H1 (cell line): ENCODE results near the gene ASPA. TPM values are rescaled to one million over a fixed set of nuclear protein-coding genes. Genes with fewer than 3 reads are reported as not detected.

Experiments used
- CTCF ChIA-PET: fragments of 300-600 bp; sonication (Branson Sonifier 250); formaldehyde crosslinking; loops from one replicate; lab custom pipeline; 2021; ENCODE audit not compliant: partially characterized antibody; lab: Charles Lee
- POLR2A ChIA-PET: fragments of 300-600 bp; sonication (Branson Sonifier 250); formaldehyde crosslinking; loops from one replicate; lab custom pipeline; 2021; ENCODE audit warnings: inconsistent platforms; ENCODE audit not compliant: partially characterized antibody; lab: Charles Lee
- DNase-seq, 2 experiments: peaks; one replicate each; pipeline versions ENCODE4 v3.0.0 to v3.0.0-alpha.2; 2010 to 2022; ENCODE audit warnings: low spot score in 2 of 2, low read depth in 1 of 2, mixed read lengths in 1 of 2
- FAIRE-seq: peaks from 2 replicates; lab custom pipeline; 2011; peaks lifted over from hg19 to GRCh38; lab: Jason Lieb, UNC
- H2AFZ ChIP-seq: 2 replicates; pipeline ENCODE4 v1.8.1; 2012; ENCODE audit warnings: low read length, inconsistent platforms
- H2AK5ac ChIP-seq: 2 replicates; pipeline ENCODE4 v1.6.1; 2013; ENCODE audit warnings: low read depth, low read length
- H2BK120ac ChIP-seq: replicated peaks from 2 replicates; pipeline ENCODE3; 2013; ENCODE audit warnings: low read depth, low read length, inconsistent platforms
- H2BK12ac ChIP-seq: 2 replicates; pipeline ENCODE4 v1.6.1; 2013; ENCODE audit warnings: low read depth, low read length
- H2BK15ac ChIP-seq: 2 replicates; pipeline ENCODE4 v1.6.1; 2013; ENCODE audit warnings: low read length
- H2BK20ac ChIP-seq: 2 replicates; pipeline ENCODE4 v1.6.1; 2013; ENCODE audit warnings: low read length
- H2BK5ac ChIP-seq: 2 replicates; pipeline ENCODE4 v1.6.1; 2013; ENCODE audit warnings: low read depth, low read length
- H3K14ac ChIP-seq: 2 replicates; pipeline ENCODE4 v1.6.1; 2013; ENCODE audit warnings: inconsistent platforms; ENCODE audit not compliant: insufficient read length
- H3K18ac ChIP-seq: 2 replicates; pipeline ENCODE4 v1.6.1; 2013; ENCODE audit warnings: low read length; ENCODE audit errors: extremely low read depth
- H3K23ac ChIP-seq: 2 replicates; pipeline ENCODE4 v1.6.1; 2013; ENCODE audit warnings: inconsistent platforms; ENCODE audit not compliant: insufficient read length
- H3K23me2 ChIP-seq: 2 replicates; pipeline ENCODE4 v1.6.1; 2013; ENCODE audit warnings: low read depth, low read length
- H3K27ac ChIP-seq: 2 replicates; pipeline ENCODE4 v1.6.1; 2011; ENCODE audit warnings: low read depth, low read length, inconsistent platforms
- H3K27me3 ChIP-seq, 4 experiments: replicated peaks in 1 of 4; 1 replicate in 1 of 4; 2 replicates in 3 of 4; pipeline versions ENCODE4 v1.6.1 to v1.8.1; 2011 to 2013; ENCODE audit warnings: low read length in 3 of 4, mild to moderate bottlenecking in 3 of 4, inconsistent platforms in 2 of 4, mixed read lengths in 2 of 4, moderate library complexity in 1 of 4; ENCODE audit not compliant: control insufficient read depth in 3 of 4, insufficient read depth in 3 of 4; ENCODE audit errors: extremely low read depth in 1 of 4
- H3K36me3 ChIP-seq, 4 experiments: 2 replicates each; pipeline versions ENCODE4 v1.6.1 to v1.8.1; 2011 to 2013; ENCODE audit warnings: mild to moderate bottlenecking in 4 of 4, low read length in 3 of 4, moderate library complexity in 2 of 4, control low read depth in 1 of 4, inconsistent platforms in 1 of 4; ENCODE audit not compliant: insufficient read depth in 4 of 4, control insufficient read depth in 2 of 4
- H3K4ac ChIP-seq: replicated peaks from 2 replicates; pipeline ENCODE3; 2013; ENCODE audit warnings: low read length, low read depth, mixed read lengths, inconsistent platforms; ENCODE audit not compliant: insufficient read length
- H3K4me1 ChIP-seq, 4 experiments: replicated peaks in 1 of 4; 1 replicate in 1 of 4; 2 replicates in 3 of 4; pipeline versions ENCODE4 v1.6.1 to v1.8.1; 2011 to 2013; ENCODE audit warnings: low read length in 3 of 4, inconsistent platforms in 2 of 4, mixed read lengths in 1 of 4; ENCODE audit not compliant: insufficient read depth in 4 of 4, control insufficient read depth in 3 of 4
- H3K4me2 ChIP-seq, 2 experiments: 2 replicates each; pipeline versions ENCODE4 v1.6.1 to v1.8.1; 2011 to 2013; ENCODE audit warnings: low read depth in 2 of 2, low read length in 2 of 2, control low read depth in 1 of 2, inconsistent platforms in 1 of 2, mild to moderate bottlenecking in 1 of 2; ENCODE audit not compliant: insufficient read depth in 1 of 2
- H3K4me3 ChIP-seq, 4 experiments: fragments of 200-600, 300-600 bp in 1 of 4; sonication (generic), shearing (Covaris generic), sonication (Bioruptor Twin) in 1 of 4; 2 replicates each; pipeline versions ENCODE4 v1.5.1 to v1.8.1; 2011 to 2016; ENCODE audit warnings: low read length in 4 of 4, low read depth in 3 of 4, control low read depth in 2 of 4, inconsistent platforms in 2 of 4, mild to moderate bottlenecking in 2 of 4, mixed read lengths in 1 of 4, moderate library complexity in 1 of 4; ENCODE audit not compliant: insufficient read depth in 2 of 4; ENCODE audit errors: extremely low read depth in 1 of 4
- H3K56ac ChIP-seq: replicated peaks from 2 replicates; pipeline ENCODE3; 2013; ENCODE audit warnings: low read depth, mild to moderate bottlenecking, mixed read lengths, low read length, inconsistent platforms; ENCODE audit not compliant: insufficient read length
- H3K79me1 ChIP-seq: 2 replicates; pipeline ENCODE4 v1.6.1; 2013; ENCODE audit warnings: low read depth, low read length, control low read depth
- H3K79me2 ChIP-seq, 2 experiments: 2 replicates each; pipeline versions ENCODE4 v1.6.1 to v1.8.1; 2012 to 2013; ENCODE audit warnings: low read length in 2 of 2, mild to moderate bottlenecking in 2 of 2, inconsistent platforms in 1 of 2; ENCODE audit not compliant: insufficient read depth in 2 of 2, control insufficient read depth in 1 of 2
- H3K9ac ChIP-seq, 4 experiments: replicated peaks in 1 of 4; 1 replicate in 1 of 4; 2 replicates in 3 of 4; pipeline versions ENCODE4 v1.6.1 to v1.8.1; 2011 to 2013; ENCODE audit warnings: low read depth in 3 of 4, low read length in 3 of 4, control low read depth in 2 of 4, mild to moderate bottlenecking in 2 of 4, moderate library complexity in 2 of 4, inconsistent platforms in 1 of 4; ENCODE audit errors: extremely low read depth in 1 of 4
- H3K9me3 ChIP-seq, 2 experiments: 2 replicates each; pipeline versions ENCODE4 v1.6.1 to v1.8.1; 2012 to 2013; ENCODE audit warnings: mild to moderate bottlenecking in 2 of 2, moderate library complexity in 2 of 2, control low read depth in 1 of 2, inconsistent platforms in 1 of 2, low read depth in 1 of 2, low read length in 1 of 2, mixed read lengths in 1 of 2; ENCODE audit not compliant: insufficient read depth in 2 of 2
- H4K20me1 ChIP-seq, 2 experiments: replicated peaks in 1 of 2; 2 replicates each; pipeline versions ENCODE3 to v1.8.1; 2011 to 2013; ENCODE audit warnings: inconsistent platforms in 2 of 2, low read length in 2 of 2, mild to moderate bottlenecking in 1 of 2; ENCODE audit not compliant: insufficient read depth in 2 of 2, control insufficient read depth in 1 of 2
- H4K5ac ChIP-seq: 2 replicates; pipeline ENCODE4 v1.6.1; 2013; ENCODE audit warnings: low read length, low read depth, mixed read lengths, inconsistent platforms; ENCODE audit not compliant: insufficient read length
- H4K8ac ChIP-seq: 2 replicates; pipeline ENCODE4 v1.8.0; 2013; ENCODE audit warnings: mild to moderate bottlenecking, moderate library complexity, low read length, inconsistent platforms; ENCODE audit not compliant: insufficient read depth; ENCODE audit errors: extremely low read depth
- H4K91ac ChIP-seq: replicated peaks from 2 replicates; pipeline ENCODE3; 2013; ENCODE audit warnings: low read length, mixed read lengths, inconsistent platforms; ENCODE audit not compliant: insufficient read length
- ASH2L ChIP-seq: fragments of 200-600, 300-600 bp; sonication (generic); IDR thresholded peaks from one replicate; pipeline ENCODE4 v1.7.1; 2017; ENCODE audit warnings: low read length
- BACH1 ChIP-seq: IDR thresholded peaks from 2 replicates; pipeline ENCODE4 v1.6.1; 2012; ENCODE audit warnings: low read length, improper control_type of control experiment
- CREB1 ChIP-seq: IDR thresholded peaks from 2 replicates; pipeline ENCODE4 v1.6.1; 2012; ENCODE audit warnings: inconsistent platforms
- CTBP2 ChIP-seq: IDR thresholded peaks from 2 replicates; pipeline ENCODE4 v1.7.0; 2011; ENCODE audit warnings: borderline replicate concordance, mild to moderate bottlenecking, moderate library complexity, mixed read lengths, low read length; ENCODE audit not compliant: insufficient read depth, insufficient read length
- GTF2F1 ChIP-seq: IDR thresholded peaks from 2 replicates; pipeline ENCODE4 v1.6.1; 2012; ENCODE audit warnings: low read depth, low read length, improper control_type of control experiment, borderline replicate concordance
- JUND ChIP-seq: IDR thresholded peaks from 2 replicates; pipeline ENCODE4 v1.6.1; 2011; ENCODE audit warnings: mild to moderate bottlenecking, improper control_type of control experiment, low read length
- SIRT6 ChIP-seq: IDR thresholded peaks from one replicate; pipeline ENCODE4 v1.7.1; 2012; ENCODE audit warnings: low read length, inconsistent platforms
- SP2 ChIP-seq: IDR thresholded peaks from 2 replicates; pipeline ENCODE4 v1.6.1; 2012; ENCODE audit warnings: mild to moderate bottlenecking, low read length, inconsistent platforms
- SP4 ChIP-seq: IDR thresholded peaks from 2 replicates; pipeline ENCODE4 v1.6.1; 2012; ENCODE audit warnings: low read length, inconsistent platforms
- TAF1 ChIP-seq: IDR thresholded peaks from 2 replicates; pipeline ENCODE4 v1.6.1; 2011; ENCODE audit warnings: mild to moderate bottlenecking, low read depth, low read length
- WGBS, 2 experiments: shearing (Covaris generic) in 1 of 2; methylation state at CpG; one replicate each; pipeline versions ENCODE4 v1.1.6 to v1.1.7; 2013 to 2015; ENCODE audit warnings: low lambda C conversion rate in 2 of 2, mixed read lengths in 2 of 2, inconsistent platforms in 1 of 2, low coverage in 1 of 2, missing lambda C conversion rate in 1 of 2; ENCODE audit not compliant: insufficient replicate concordance in 2 of 2, insufficient coverage in 1 of 2, insufficient read length in 1 of 2; ENCODE audit errors: extremely low coverage in 1 of 2, missing lambda C conversion rate in 1 of 2; 5-methylcytosine and 5-hydroxymethylcytosine counted together
- polyA plus RNA-seq, 7 experiments: library from polyadenylated mRNA; depleted of rRNA in 3 of 7; stranded (reverse) in 5 of 7; unstranded in 2 of 7; fragments of >200 nt in 5 of 7; fragments of 200-250 nt in 2 of 7; gene quantifications; 1 replicate in 5 of 7; 2 replicates in 1 of 7; 4 replicates in 1 of 7; pipeline versions ENCODE4 v1.2.1 to v1.2.3, GENCODE V29; 2011 to 2013; ENCODE audit warnings: missing spikeins in 2 of 7, mixed read lengths in 2 of 7
- total RNA-seq: library from RNA; stranded (reverse); fragmentation: NEBNext Ultra II Directional; extraction: Animal tissue kit (Norgen Biotek cat#: 25700); gene quantifications from 2 replicates; pipeline ENCODE4 v1.2.1, GENCODE V29; 2021

ASPA gene
- total and polyA plus RNA-seq, 2 of the 8 experiments (the other 6 are each of a cell fraction or from before 2014, with no cell fraction given), result 0.03 TPM; not detected in 1

GRCh38 chr17:3543453-3543852 lies 67.7 kb downstream of the ASPA start:
- Histone ChIP-seq H3K4me3 (no peak overlapping the region), H4K20me1 (no peaks in the 10 kb centered on the region), H3K79me1 (no peaks in the 10 kb centered on the region), H3K9ac (no peak overlapping the region), H3K27me3 (no peaks in the 10 kb centered on the region), H4K8ac (peak overlapping the region; percentile 14; the same call in 1 of the 2 replicates), H2AK5ac (no peak overlapping the region), H2BK5ac (no peak overlapping the region), H3K4ac (no peak overlapping the region), H2BK120ac (no peak overlapping the region), H2BK12ac (no peak overlapping the region), H3K23me2 (no peaks in the 10 kb centered on the region), H3K56ac (no peak overlapping the region), H3K9me3 (no peaks in the 10 kb centered on the region), H3K4me2 (no peak overlapping the region), H3K14ac (no peak overlapping the region), H3K18ac (no peak overlapping the region), H2BK20ac (no peak overlapping the region), H3K27ac (no peak overlapping the region), H2AFZ (no peak overlapping the region), H2BK15ac (no peak overlapping the region), H3K36me3 (no peaks in the 10 kb centered on the region), H4K5ac (no peak overlapping the region), H3K23ac (no peak overlapping the region), H4K91ac (no peak overlapping the region), H3K4me1 (peaks cover 0 to 2% (median 0%) of the 10 kb centered on the region in 4 experiments; a peak in 1 of 7 replicates), H3K79me2 (no peaks in the 10 kb centered on the region)
- ChIA-PET CTCF (interaction anchor here (0.5 to 1.4 kb wide), 4 partner anchors 17 to 761 kb away, joined by 3 read pairs; no protein-coding TSS in a partner anchor), POLR2A (no interaction called here)
- DNase-seq, result no peak
- 94% methylated on average over 10 of the region's 10 CpGs; no CpG with 5 or more reads in 1 of the 2 experiments for WGBS, 2 experiments
- FAIRE-seq, result no peak
- TF ChIP-seq SIRT6 (no peak), JUND (no peak), BACH1 (no peak), SP4 (no peak), GTF2F1 (no peak), SP2 (no peak), TAF1 (no peak), CTBP2 (no peak), ASH2L (no peak), CREB1 (no peak)
